Iris pigment epithelial cell (primary cell): ENCODE results near the gene CAD.
"Not testable (repeated sequence)": the region's sequence is repeated elsewhere in the genome, so short reads cannot be mapped to it uniquely, and the experiment has no call there.

Source experiments
- DNase-seq: peaks from one replicate; pipeline ENCODE4 v3.0.0-alpha.2; 2011; ENCODE audit warnings: low read depth

CAD gene

GRCh38 chr2:27256855-27257454 lies 39.8 kb downstream of the CAD start:
- no peak for DNase-seq

- no peak for DNase-seq
Observed at GRCh38 chr2:27258051-27258450, 40.9 kb downstream of the CAD start.

GRCh38 chr2:27261241-27261925 lies 44.2 kb downstream of the CAD start:
- no peak for DNase-seq

DNA sequence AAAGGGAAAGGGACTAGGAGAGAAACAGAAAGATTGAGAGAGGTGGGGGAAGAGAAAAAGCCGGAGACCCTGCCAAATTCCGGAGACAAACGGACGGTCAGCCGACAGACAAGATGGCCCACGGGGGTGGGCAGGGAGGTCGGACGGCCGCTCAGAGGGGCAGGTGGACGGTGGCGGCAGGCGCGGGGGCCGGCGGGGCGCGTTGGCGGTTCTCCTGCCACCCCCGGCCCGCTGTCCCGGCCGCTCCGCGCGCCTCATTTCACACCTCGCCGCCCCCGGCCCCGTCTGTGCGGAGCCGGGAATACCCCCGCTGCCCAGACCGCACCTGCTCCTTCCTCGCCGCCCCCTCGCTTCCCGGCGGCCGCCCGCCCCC lies 44.7 kb downstream of the CAD start:
- DNase-seq: no peak

- peak; percentile 36 for DNase-seq
Observed at GRCh38 chr2:27262379-27263286, 45.5 kb downstream of the CAD start, which contains the start of gene SLC30A3. TSS of gene SLC30A3 (minus strand) at chr2:27263047. CDS start at chr2:27262906, 141 bp downstream.

GRCh38 chr2:27263287-27264252 lies 46.4 kb downstream of the CAD start:
- DNase-seq: no peak

DNA sequence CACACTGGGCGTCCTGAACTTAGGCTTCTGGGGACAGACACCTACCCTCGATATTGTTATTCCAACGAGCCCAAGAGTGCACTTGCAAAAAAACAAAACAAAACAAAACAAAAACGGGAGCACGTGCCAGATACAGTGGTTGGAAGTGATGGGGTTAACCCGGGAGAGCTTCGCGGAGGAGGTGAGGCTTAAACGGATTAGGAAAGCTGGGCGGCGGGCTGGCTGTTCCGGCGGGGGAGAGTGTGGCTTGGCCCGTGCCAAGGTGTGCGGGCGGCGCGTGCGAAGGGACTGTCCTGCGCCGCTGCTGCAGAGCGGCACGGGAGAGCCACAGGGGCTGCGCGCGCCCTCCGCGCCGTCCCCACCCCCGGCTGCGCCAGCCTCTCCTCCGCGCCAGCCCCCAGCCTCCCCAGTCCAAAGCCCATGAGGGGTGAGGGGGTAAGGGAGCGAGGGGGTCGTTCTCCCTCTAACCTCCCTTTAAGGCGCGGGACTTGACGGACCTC lies 47.1 kb downstream of the CAD start:
- DNase-seq: no peak

- DNase-seq: peak; percentile 27
Observed at GRCh38 chr2:27264753-27265535, 47.8 kb downstream of the CAD start.

GRCh38 chr2:27265536-27265870 lies 48.3 kb downstream of the CAD start:
- DNase-seq: no peak

GRCh38 chr2:27268296-27268695 lies 51.1 kb downstream of the CAD start:
- DNase-seq: not testable (repeated sequence)

- DNase-seq: no peak
Observed at GRCh38 chr2:27270131-27270530, 53.0 kb downstream of the CAD start.

GRCh38 chr2:27270670-27271069 lies 53.5 kb downstream of the CAD start:
- no peak for DNase-seq

DNA sequence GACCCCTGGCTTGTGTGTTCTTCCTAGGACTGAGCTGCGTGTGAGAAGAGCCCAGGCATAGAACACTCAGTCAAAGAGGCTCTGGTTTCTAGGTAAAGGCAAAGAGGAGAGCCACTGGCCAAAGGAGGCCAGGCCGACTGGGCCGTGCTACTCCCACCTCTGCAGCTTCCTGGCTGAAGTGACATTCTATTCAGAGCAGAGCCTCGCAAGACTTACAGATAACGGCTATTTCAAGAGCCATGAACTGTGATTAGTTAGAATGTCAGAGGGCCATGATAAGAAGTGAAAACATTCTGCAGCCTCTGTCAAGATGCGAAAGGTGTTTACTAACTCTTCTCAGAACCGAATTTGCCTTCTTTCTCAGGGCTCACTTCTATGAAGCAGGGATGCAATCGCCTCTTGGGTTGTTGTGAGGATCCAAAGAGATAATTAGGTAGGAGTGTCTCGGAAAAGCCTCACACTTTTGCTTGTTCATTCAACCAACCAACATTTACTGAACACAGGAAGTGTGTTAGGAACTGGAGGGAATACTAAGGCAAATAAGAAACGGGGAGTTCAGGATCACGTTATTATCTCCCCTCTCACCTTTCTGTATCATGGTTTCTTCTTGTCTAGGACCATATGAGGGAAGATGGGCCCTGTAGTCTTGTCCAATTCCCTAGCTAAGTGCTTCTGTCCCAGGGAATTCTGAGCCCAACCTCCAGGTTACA lies 54.6 kb downstream of the CAD start:
- no peak for DNase-seq

- DNase-seq: not testable (repeated sequence)
Observed at GRCh38 chr2:27272537-27273522, 55.7 kb downstream of the CAD start.

DNA sequence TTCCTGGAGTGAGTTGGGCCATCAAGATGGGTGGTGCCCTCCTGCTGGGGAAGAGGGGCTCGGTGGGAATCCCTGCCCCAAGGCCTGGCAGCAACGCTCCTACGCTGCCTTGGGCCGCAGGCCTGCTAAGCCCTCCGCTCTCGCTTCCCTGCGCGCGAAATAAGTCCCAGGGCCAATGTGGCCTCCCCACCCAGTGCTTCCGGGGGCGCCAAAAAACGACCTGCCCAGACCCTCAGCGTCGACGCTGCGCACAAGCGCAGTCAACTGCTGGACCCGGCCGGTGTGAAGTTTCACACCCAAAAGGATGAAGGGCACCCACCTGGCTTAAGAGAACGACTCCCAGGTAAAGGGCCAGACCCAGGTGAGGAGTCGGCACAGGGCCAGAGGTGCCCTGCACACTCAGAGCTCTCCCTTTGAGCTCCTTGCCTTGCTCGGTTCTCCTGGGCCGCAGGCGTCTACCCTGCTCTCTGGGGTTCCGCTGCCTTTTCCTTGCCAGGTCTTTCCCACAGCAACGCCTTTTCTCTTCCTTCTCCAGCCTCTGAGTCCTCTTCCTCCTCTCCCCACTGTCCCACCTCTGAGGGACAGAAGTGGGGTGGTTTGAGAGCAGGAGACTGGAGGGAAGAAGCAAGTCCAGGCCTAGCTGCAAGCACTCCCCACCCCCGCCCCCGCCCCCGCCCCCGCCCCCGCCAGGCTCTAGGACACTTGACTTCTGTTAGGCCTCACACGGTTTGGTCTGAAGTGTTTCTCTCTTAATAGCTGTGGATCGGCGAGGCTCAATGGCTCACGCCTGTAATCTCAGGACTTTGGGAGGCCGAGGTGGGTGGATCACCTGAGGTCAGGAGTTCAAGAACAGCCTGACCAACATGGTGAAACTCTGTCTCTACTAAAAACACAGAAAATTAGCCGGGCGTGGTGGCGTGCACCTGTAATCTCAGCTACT lies 58.3 kb downstream of the CAD start, which contains the start of gene DNAJC5G:
TSS of gene DNAJC5G (plus strand) at position 223 of the 940 bp plus-strand sequence. CDS start 1,296 bp downstream, outside the sequence.
- no peak for DNase-seq

DNA sequence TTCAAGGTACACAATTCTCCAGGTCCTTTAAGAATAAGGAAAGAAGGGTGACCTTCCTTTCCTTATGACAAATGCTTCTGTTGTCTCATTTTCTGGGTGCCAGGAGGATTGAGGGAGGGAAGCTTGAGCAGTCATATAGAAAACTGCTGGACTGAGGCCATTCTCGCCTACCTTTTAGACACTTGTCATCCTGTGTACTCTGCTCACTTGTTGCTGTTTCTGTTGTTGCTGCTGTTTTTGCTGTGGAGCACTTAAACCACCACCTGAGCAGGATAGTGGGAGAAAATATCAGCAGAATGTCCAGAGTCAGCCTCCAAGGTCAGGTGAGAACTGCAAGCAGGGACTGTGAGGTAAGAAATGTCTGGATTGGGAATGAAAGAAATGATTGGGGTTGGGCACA lies 60.8 kb downstream of the CAD start:
- DNase-seq: no peak

GRCh38 chr2:27280826-27281225 lies 63.7 kb downstream of the CAD start:
- no peak for DNase-seq

DNA sequence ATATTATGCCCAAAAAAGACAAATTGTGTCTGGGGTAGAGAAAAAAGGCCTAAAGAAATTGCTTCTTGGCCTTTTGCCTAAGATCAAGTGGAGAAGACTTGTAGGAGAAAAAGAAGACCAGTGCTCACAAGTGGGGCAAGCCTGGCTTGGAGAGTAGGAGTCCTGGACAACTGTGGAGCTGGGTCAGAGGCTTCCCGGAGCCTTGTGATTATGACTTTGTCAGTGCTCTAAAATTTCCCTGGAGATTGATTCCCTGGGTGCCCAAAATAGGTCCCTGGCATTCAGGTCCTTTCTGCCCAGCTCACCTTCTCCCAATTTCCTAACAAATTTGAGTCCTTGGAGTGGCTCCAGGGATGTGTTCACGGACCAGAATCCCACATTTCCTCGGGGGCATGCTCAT lies 64.3 kb downstream of the CAD start:
- no peak for DNase-seq
